ENCODE data around the gene PLCD1. TPM values are rescaled to one million over a fixed set of nuclear protein-coding genes. Genes with fewer than 3 reads are reported as not detected.

Gene PLCD1
- total and polyA plus RNA-seq, 2 of the 13 experiments (the other 11 are each of a cell fraction or from before 2014, with no cell fraction given): 10.1 to 12.4 TPM

- no peak for TF ChIP-seq ZNF318 (CRISPR knock-in tag; IDR thresholded peaks at IDR 0.05)
- no peak for TF ChIP-seq GZF1 (CRISPR knock-in tag; IDR thresholded peaks at IDR 0.05)
- TF ChIP-seq ZNF660 (CRISPR knock-in tag; IDR thresholded peaks at IDR 0.05; ENCODE audit: borderline replicate concordance, low read depth): no peak
- no peak for TF ChIP-seq SIN3A (IDR thresholded peaks at IDR 0.05; ENCODE audit: borderline replicate concordance, low read depth, low read length)
- no peak for TF ChIP-seq BRF2 (CRISPR knock-in tag; IDR thresholded peaks at IDR 0.05)
- TF ChIP-seq ZFY (CRISPR knock-in tag; IDR thresholded peaks at IDR 0.05): peak; percentile 54; the same call in 1 of the 2 replicates
- TF ChIP-seq FOXK1 (CRISPR knock-in tag; IDR thresholded peaks at IDR 0.05; ENCODE audit: borderline replicate concordance, low read depth): no peak
- no peak for TF ChIP-seq SIN3B (IDR thresholded peaks at IDR 0.05; ENCODE audit: low read length)
- no peak for TF ChIP-seq ONECUT2 (CRISPR knock-in tag; IDR thresholded peaks at IDR 0.05)
- TF ChIP-seq ZNF775 (CRISPR knock-in tag; IDR thresholded peaks at IDR 0.05; ENCODE audit: borderline replicate concordance): no peak
- TF ChIP-seq ZNF34 (CRISPR knock-in tag; IDR thresholded peaks at IDR 0.05; ENCODE audit: borderline replicate concordance): no peak
- TF ChIP-seq POLR2G (IDR thresholded peaks at IDR 0.05; ENCODE audit: low read depth, low read length): peak; percentile 45; the same call in 1 of the 2 replicates
- no peak for TF ChIP-seq IKZF4 (CRISPR knock-in tag; IDR thresholded peaks at IDR 0.05; ENCODE audit: borderline replicate concordance, low read depth, not compliant biosample characterization)
- TF ChIP-seq TFE3 (CRISPR knock-in tag; IDR thresholded peaks at IDR 0.05): no peak
- TF ChIP-seq ZNF543 (CRISPR knock-in tag; IDR thresholded peaks at IDR 0.05): no peak
- TF ChIP-seq ELF3 (CRISPR knock-in tag; IDR thresholded peaks at IDR 0.05): 0 out of 2 replicates have a peak, but pooled peaks have one; percentile 28
- no peak for TF ChIP-seq ZNF101 (CRISPR knock-in tag; IDR thresholded peaks at IDR 0.05; ENCODE audit: borderline replicate concordance, low read depth)
Measured at GRCh38 chr3:37986479-37987314, 42.7 kb downstream of the PLCD1 start (continued).

All from HepG2 (cell line).